ENCODE data around the gene PKN1.

PKN1 gene

GRCh38 chr19:14467816-14468215, 34.7 kb downstream of the PKN1 start:
- no peak for DNase-seq

DNA sequence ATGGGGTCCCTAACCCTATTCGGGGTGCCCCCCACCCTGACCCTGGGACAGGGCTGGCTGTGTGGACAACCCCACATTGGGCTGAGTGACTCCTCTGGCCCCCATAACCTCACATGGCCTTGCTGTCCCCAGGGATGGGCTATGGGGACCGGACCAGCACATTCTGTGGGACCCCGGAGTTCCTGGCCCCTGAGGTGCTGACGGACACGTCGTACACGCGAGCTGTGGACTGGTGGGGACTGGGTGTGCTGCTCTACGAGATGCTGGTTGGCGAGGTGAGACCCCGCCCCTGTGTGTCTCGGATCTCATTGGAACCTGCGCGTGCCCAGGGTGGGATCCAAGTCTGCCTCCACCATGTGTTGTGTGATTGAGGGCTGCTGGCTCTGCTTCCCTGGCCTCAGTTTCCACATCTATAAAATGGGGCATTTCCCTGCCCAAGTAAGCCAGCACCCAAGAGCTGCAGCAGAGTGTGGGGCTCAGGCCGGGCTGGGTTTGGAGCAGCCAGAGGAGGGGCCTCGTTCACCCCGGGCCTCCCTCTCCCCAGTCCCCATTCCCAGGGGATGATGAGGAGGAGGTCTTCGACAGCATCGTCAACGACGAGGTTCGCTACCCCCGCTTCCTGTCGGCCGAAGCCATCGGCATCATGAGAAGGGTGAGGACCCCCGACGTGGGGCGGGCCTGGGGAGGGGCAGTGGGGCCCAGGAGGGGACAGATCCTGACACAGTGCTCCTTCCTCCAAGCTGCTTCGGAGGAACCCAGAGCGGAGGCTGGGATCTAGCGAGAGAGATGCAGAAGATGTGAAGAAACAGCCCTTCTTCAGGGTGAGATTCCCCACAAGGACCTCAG, 37.1 kb downstream of the PKN1 start:
- DNase-seq, result no peak

DNA sequence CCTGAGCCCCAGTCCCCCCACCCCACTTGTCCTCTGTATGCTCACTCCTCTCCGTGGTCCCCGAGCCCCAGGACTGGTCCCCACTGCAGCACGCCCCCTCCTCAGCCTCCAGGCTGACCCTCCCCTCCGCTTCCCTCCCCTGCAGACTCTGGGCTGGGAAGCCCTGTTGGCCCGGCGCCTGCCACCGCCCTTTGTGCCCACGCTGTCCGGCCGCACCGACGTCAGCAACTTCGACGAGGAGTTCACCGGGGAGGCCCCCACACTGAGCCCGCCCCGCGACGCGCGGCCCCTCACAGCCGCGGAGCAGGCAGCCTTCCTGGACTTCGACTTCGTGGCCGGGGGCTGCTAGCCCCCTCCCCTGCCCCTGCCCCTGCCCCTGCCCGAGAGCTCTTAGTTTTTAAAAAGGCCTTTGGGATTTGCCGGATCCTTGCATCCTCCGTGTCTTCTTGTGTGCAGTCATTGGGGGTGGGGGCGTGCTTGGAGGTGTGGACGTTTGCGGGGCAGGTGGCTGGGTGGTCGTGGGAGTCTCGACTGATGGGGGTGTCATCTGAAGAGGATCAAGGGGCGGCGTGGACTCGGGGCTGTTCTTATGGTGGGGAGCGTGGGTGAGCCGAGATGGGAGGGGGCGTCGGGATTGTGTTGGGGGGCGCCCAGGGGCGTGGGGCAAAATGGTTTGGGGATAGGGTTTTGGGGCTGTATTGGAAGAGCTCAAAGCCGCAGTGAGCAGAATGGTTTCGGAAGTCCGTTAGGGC, 38.5 kb downstream of the PKN1 start:
- DNase-seq, result no peak

- peak; percentile 73 to 90 (median 82) for DNase-seq
Observed at GRCh38 chr19:14472202-14472938, 39.3 kb downstream of the PKN1 start.

DNA sequence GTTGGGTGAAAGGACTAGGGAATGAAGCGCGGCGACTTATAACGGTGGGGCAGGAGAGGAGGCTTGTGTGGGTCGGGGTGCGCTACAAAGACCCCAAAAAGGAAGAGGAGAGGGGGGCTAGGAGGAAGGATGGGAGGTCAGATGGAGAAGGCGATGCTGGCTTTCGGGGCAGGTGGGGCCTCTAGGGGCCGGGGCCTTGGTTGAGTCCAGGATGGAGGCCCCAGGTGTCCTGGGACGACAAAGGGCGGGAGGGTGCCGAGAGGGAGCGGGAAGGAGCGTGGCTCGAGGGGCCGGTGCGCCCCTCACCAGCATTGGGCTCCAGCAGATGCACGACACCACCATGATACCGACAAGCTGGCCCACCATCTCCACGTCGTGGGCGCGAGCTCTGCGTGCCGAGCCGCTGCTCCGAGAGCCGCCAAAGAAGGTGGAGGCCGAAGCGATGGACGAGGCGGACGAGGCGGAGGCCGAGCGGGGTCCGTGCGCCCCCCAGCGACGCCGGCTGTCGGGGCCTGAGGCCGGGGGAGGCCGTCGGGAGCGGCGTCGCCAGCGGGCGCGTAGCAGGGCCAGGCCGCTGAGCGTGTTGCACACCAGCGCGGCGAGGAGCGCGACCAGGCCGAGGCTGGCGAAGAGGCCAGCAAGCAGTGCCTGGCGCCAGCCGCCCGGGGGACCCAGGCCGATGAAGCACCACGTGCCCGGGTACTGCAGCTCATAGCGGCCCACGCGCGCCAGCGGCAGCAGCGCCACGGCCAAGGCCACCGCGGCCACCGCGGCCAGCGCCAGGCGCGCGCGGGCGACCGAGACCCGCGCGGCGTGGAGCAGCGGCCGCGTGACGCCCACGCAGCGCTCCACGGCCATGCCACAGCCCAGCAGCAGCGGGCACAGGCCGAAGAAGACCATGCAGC, 40.2 kb downstream of the PKN1 start:
- DNase-seq, result peak in 2 of 3 donors; percentile 42 to 56

GRCh38 chr19:14473978-14474578, 41.0 kb downstream of the PKN1 start:
- no peak for DNase-seq

- DNase-seq, result no peak
Observed at GRCh38 chr19:14474827-14475226, 41.7 kb downstream of the PKN1 start.

DNA sequence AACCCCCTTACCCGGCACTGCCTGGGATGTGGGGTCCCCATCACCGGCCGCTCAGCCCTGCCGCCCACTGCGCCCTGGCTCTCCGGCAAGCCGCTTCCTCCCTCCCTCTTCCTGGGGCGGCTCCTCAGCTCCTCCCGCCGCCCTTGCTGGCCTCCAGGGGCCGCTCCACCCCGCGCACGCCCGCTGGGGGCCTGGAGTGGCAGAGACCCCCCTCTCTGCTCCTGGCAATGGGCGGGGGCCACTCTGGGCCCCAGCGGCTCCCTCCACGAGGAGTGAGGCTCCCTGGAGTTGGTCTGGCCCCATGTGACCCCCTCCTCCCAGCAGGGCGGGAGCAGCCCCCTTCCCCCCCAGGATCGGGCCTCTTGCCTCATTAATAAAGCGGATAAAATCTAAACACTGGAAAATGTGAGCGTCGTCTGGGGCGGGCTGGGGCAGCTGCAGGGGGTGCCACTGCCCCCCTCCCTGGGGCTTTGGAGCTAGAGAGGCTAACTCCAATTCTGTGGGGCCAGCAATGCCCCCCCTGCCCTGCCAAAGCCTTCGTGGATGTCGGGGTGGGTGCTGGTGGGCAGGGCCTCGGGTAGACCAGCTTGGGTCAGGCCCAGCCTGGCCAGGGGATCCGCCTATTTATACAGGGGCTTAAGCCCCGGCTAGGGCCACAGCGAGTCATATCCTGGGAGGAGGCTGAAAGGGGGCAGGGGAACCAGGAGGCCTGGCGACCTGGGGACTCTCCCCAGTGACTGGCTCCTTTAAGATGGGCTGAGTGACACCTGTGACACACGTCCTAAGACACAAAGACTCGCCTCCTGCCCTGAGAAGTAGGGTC, 42.4 kb downstream of the PKN1 start, which contains the start of gene PTGER1:
Gene PTGER1 (minus strand): TSS at position 104 of the 823 bp plus-strand sequence. CDS start 1,034 bp downstream, outside the sequence.
- DNase-seq, result peak; percentile 38 to 75 (median 55)

DNA sequence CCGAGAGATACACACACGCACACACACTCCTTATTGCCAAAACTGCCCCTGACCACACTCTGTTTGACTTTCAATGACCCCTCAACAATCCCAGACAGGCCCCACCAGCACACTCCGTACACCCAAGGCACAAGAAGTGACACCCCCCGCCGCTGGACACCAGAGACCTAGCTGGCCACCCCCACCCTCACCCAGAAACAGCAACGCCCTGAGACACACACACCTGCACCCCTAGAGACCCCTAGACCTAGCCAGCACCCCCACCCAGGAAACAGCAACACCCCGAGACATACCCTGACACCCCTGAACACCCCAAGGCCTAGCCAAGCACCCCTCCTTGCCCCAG, 43.2 kb downstream of the PKN1 start:
- no peak for DNase-seq

GRCh38 chr19:14476673-14477401, 43.7 kb downstream of the PKN1 start:
- DNase-seq, result peak; percentile 48 to 53 (median 53)

DNA sequence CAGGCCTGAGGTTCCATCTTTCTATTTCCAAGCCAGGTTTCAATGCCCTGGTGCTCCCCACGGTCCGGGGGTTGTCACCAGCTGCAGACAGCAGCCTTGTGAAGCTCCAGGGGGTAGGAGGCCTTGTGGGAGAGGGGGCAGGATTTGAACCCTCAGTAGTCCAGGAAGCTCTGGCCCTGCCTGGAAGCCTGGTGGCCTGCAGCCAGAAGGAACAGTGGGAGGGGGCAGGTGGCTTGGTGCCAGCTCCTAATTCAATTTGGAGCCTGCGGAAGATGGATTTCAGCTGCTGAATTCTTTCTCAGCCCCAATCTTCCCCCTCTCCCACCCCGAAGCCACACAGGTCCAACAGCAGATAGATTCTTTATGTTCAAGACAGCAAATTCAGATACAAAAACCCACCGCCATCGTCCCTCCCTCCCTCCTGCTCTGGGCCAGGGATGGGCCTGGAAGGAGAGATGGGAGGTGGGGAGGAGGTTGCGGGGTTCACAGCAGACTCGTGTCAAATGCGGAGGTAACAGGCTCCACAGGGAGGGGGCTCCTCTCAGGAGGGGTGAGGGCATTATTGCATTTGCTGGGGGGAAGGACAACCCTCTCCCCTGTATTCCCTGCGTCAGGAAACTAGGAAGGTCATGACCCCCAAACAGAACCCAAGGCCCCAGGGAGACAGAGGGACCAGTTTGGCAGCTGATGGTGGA, 44.5 kb downstream of the PKN1 start:
- no peak for DNase-seq

GRCh38 chr19:14478113-14478545, 45.0 kb downstream of the PKN1 start:
- DNase-seq, result no peak

GRCh38 chr19:14479309-14479974, 46.3 kb downstream of the PKN1 start:
- DNase-seq, result no peak

- DNase-seq, result peak; percentile 67 to 82 (median 68)
Observed at GRCh38 chr19:14479975-14480699, 47.0 kb downstream of the PKN1 start.

DNA sequence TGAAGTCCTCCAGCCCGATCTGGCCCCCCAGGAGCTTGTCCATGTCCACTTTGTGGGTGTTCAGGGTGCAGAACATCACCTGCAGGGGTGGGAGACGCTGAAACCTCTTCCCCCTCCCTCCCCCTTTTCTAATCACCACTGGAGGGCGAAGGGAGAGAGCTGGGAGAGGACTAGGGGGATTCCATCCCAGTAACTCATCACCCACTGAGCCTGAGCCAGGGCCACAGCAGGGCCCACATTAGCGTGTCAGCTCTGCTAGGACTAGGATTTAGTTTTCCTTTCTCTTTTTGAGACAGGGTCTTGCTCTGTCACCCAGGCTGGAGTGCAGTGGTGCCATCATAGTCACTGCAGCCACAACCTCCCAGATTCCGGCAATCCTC, 47.6 kb downstream of the PKN1 start:
- peak in 2 of 3 donors; percentile 52 to 53 for DNase-seq

DNA sequence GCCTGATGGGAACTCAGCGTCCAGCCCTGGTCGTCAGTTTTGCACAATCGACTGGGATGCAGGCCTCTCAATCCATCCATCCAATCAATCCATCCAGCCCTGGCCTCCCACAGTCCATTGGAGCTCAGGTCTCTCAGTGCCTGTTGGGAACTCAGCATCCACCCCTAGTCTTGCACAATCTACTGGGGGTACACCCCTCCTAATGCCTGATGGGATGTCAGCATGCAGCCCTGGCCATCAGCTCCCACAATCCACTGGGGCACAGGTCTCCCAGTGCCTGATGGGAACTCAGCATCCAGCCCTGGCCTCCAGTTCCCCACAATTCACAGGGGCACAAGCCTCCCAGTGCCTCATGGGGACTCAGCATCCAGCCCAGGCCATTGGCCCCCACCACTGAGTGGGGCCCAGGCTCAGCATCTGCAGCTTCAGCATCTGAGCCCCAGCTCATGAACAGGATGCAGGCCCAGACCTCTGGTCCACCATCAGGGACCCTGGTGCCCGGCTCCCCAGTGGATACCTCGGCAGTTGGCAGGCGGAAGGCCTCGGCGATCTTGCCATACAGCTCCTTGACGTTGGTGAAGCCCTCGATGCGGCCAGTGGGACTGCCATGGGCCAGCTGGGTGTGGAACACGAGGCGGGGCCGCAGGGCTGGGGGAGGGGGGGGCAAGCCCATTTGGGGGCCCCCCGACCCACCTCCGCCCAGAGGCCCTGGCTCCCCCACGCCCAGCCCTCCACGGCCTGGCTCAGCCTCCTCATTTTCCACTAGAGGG, 49.3 kb downstream of the PKN1 start:
- DNase-seq, result no peak

DNA sequence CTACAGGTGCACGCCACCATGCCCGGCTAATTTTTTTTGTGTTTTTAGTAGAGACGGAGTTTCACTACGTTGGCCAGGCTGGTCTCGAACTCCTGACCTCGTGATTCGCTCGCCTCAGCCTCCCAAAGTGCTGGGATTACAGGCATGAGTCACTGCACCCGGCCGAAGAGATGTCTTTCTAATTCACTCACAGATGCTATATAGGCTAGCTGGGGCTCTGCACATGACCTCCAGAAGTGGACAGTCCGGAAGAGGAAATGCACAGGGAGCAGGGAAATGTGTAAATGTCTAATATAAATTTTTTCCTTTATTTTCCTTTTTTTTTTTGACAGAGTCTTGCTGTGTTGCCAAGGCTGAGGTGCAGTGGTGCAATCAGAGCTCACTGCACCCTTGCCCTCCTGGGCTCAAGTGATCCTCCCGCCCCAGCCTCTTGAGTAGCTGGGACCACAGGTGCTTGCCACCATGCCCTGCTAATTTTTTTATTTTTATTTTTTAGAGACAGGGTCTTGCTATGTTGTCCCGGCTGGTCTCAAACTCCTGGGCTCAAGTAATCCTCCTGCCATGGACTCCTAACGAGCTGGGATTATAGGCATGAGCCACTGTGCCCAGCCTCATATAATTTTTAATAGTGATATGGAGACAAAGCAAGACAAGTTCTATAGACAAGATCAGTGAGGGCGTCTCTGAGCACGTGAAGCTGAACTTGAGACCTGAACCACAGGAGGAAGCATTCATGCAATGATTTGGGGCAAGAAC, 54.4 kb downstream of the PKN1 start:
- DNase-seq, result no peak

All from suppressor macrophage treated with lipopolysaccharide for 1 hour (primary cell).